ENCODE data around the gene SELPLG.

GRCh38 chr12:108603743-108604142 is 30.0 kb downstream of the SELPLG start:
- TF ChIP-seq CTCF (IDR thresholded peaks at IDR 0.05) (no peak), POLR2A (IDR thresholded peaks at IDR 0.05) (no peak)
